ENCODE results near the gene P2RY6.

The P2RY6 gene

GRCh38 chr11:73331138-73331916 is 59.2 kb downstream of the P2RY6 start:
- in situ Hi-C loops (cut with MboI; ENCODE audit: low sequenced_read_pairs), result no loop called here

- in situ Hi-C loops (cut with MboI; ENCODE audit: low sequenced_read_pairs), result no loop called here
Observed at GRCh38 chr11:73333173-73333572, 61.0 kb downstream of the P2RY6 start.

GRCh38 chr11:73333640-73334383 is 61.7 kb downstream of the P2RY6 start:
- in situ Hi-C loops (cut with MboI; ENCODE audit: low sequenced_read_pairs), result no loop called here

- in situ Hi-C loops (cut with MboI; ENCODE audit: low sequenced_read_pairs), result no loop called here
Observed at GRCh38 chr11:73334384-73335203, 62.5 kb downstream of the P2RY6 start.

GRCh38 chr11:73335204-73335923 is 63.2 kb downstream of the P2RY6 start:
- in situ Hi-C loops (cut with MboI; ENCODE audit: low sequenced_read_pairs), result no loop called here

GRCh38 chr11:73337846-73338245 is 65.7 kb downstream of the P2RY6 start:
- in situ Hi-C loops (cut with MboI; ENCODE audit: low sequenced_read_pairs), result no loop called here

- in situ Hi-C loops (cut with MboI; ENCODE audit: low sequenced_read_pairs), result no loop called here
Observed at GRCh38 chr11:73338279-73338678, 66.1 kb downstream of the P2RY6 start.

GRCh38 chr11:73340164-73340563 is 68.0 kb downstream of the P2RY6 start:
- in situ Hi-C loops (cut with MboI; ENCODE audit: low sequenced_read_pairs), result no loop called here

GRCh38 chr11:73342633-73343032 is 70.5 kb downstream of the P2RY6 start:
- in situ Hi-C loops (cut with MboI; ENCODE audit: low sequenced_read_pairs), result no loop called here

- in situ Hi-C loops (cut with MboI; ENCODE audit: low sequenced_read_pairs), result no loop called here
Observed at GRCh38 chr11:73343076-73343873, 71.1 kb downstream of the P2RY6 start.

- in situ Hi-C loops (cut with MboI; ENCODE audit: low sequenced_read_pairs), result no loop called here
Observed at GRCh38 chr11:73344191-73344607, 72.1 kb downstream of the P2RY6 start.

- in situ Hi-C loops (cut with MboI; ENCODE audit: low sequenced_read_pairs), result no loop called here
Observed at GRCh38 chr11:73345481-73346160, 73.5 kb downstream of the P2RY6 start.

- in situ Hi-C loops (cut with MboI; ENCODE audit: low sequenced_read_pairs), result no loop called here
Observed at GRCh38 chr11:73346186-73346935, 74.2 kb downstream of the P2RY6 start.

- in situ Hi-C loops (cut with MboI; ENCODE audit: low sequenced_read_pairs), result no loop called here
Observed at GRCh38 chr11:73347067-73347466, 74.9 kb downstream of the P2RY6 start.
